Mesendoderm (in vitro differentiated cells): Measurements from ENCODE around the gene JUNB.
"Not testable (repeated sequence)": the region's sequence is repeated elsewhere in the genome, so short reads cannot be mapped to it uniquely, and the experiment has no call there.

Experiments used
- DNase-seq: peaks from one replicate; pipeline ENCODE4 v3.0.0; 2013
- H2AK5ac ChIP-seq: 2 replicates; pipeline ENCODE4 v1.6.1; 2013; ENCODE audit warnings: low read length, inconsistent platforms
- H2BK120ac ChIP-seq: 2 replicates; pipeline ENCODE4 v1.6.1; 2013; ENCODE audit warnings: low read depth, mild to moderate bottlenecking, low read length, moderate library complexity, mixed read lengths
- H2BK15ac ChIP-seq: replicated peaks from 2 replicates; pipeline ENCODE4 v1.6.1; 2013; ENCODE audit warnings: low read depth, mild to moderate bottlenecking, moderate library complexity
- H2BK5ac ChIP-seq: 2 replicates; pipeline ENCODE4 v1.6.1; 2013; ENCODE audit warnings: low read length, inconsistent platforms
- H3K18ac ChIP-seq: 2 replicates; pipeline ENCODE4 v1.6.1; 2013; ENCODE audit warnings: mild to moderate bottlenecking, low read length, mixed read lengths
- H3K23ac ChIP-seq: one replicate; pipeline ENCODE4 v1.6.1; 2013; ENCODE audit warnings: low read length
- H3K27ac ChIP-seq: 2 replicates; pipeline ENCODE4 v1.5.1; 2013; ENCODE audit warnings: low read depth, mild to moderate bottlenecking, inconsistent platforms, low read length, moderate library complexity
- H3K27me3 ChIP-seq: 2 replicates; pipeline ENCODE4 v1.6.1; 2013; ENCODE audit warnings: low read length, control low read depth, mild to moderate bottlenecking, inconsistent platforms; ENCODE audit not compliant: insufficient read depth, poor library complexity
- H3K36me3 ChIP-seq: 2 replicates; pipeline ENCODE4 v1.6.1; 2013; ENCODE audit warnings: low read length, inconsistent platforms; ENCODE audit not compliant: control insufficient read depth, insufficient read depth
- H3K4ac ChIP-seq: one replicate; pipeline ENCODE4 v1.6.1; 2013; ENCODE audit warnings: low read depth, mild to moderate bottlenecking, low read length, moderate library complexity
- H3K4me1 ChIP-seq: 2 replicates; pipeline ENCODE4 v1.6.1; 2013; ENCODE audit warnings: low read depth, low read length, inconsistent platforms; ENCODE audit not compliant: control insufficient read depth
- H3K4me2 ChIP-seq: 2 replicates; pipeline ENCODE4 v1.6.1; 2013; ENCODE audit warnings: low read length
- H3K4me3 ChIP-seq: 2 replicates; pipeline ENCODE4 v1.5.1; 2013; ENCODE audit warnings: mild to moderate bottlenecking, low read length
- H3K56ac ChIP-seq: one replicate; pipeline ENCODE4 v1.6.1; 2013; ENCODE audit warnings: low read length
- H3K79me1 ChIP-seq: 2 replicates; pipeline ENCODE4 v1.6.1; 2013; ENCODE audit warnings: low read length, inconsistent platforms
- H3K79me2 ChIP-seq: 2 replicates; pipeline ENCODE4 v1.6.1; 2013; ENCODE audit warnings: mild to moderate bottlenecking, low read length; ENCODE audit not compliant: control insufficient read depth, insufficient read depth
- H3K9ac ChIP-seq: 2 replicates; pipeline ENCODE4 v1.6.1; 2013; ENCODE audit warnings: low read length, inconsistent platforms
- H4K5ac ChIP-seq: one replicate; pipeline ENCODE4 v1.6.1; 2013; ENCODE audit warnings: low read length
- H4K8ac ChIP-seq: one replicate; pipeline ENCODE4 v1.6.1; 2013; ENCODE audit warnings: low read depth, mild to moderate bottlenecking, control low read depth, low read length, moderate library complexity
- WGBS: extraction: QIAGEN DNeasy Blood & Tissue Kit; methylation state at CpG from one replicate; pipeline ENCODE4 v1.1.7; 2013; ENCODE audit warnings: low lambda C conversion rate, missing lambda C conversion rate; ENCODE audit not compliant: insufficient coverage; ENCODE audit errors: extremely low coverage; 5-methylcytosine and 5-hydroxymethylcytosine counted together

The JUNB gene

DNA sequence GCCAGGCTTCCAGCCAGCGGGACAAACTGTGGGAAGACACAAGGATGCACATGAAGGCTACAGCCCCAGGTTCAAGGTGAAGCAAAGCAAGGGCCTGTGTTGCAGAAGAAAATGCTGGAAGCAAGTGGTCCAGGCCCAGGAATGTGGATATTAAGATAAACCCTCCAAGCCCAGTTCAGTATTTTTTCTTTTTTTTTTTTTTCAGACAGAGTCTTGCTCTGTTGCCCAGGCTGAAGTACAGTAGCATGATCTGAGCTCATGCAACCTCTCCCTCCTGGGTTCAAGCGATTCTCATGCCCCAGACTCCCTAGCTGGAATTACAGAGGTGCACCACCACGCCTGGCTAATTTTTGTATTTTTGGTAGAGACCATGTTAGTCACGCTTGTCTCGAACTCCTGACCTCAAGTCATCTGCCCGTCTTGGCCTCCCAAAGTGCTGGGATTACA lies 5.9 kb downstream of the JUNB start:
- no CpG with 5 or more reads among the region's 6 CpGs for WGBS
- H3K4me1 ChIP-seq, result peaks cover 6% of the 10 kb centered on the region
- H3K27ac ChIP-seq, result no peak overlapping the region

GRCh38 chr19:12797607-12798006 lies 6.3 kb downstream of the JUNB start:
- not testable (repeated sequence) for H2BK120ac ChIP-seq, H3K4me2 ChIP-seq, H3K79me1 ChIP-seq, H3K4ac ChIP-seq, H3K18ac ChIP-seq, H2AK5ac ChIP-seq, H3K27me3 ChIP-seq, DNase-seq, H3K4me1 ChIP-seq, H3K9ac ChIP-seq, H3K4me3 ChIP-seq, H3K36me3 ChIP-seq, H3K27ac ChIP-seq, H3K79me2 ChIP-seq, H2BK5ac ChIP-seq, H2BK15ac ChIP-seq, H4K5ac ChIP-seq, H3K56ac ChIP-seq, H4K8ac ChIP-seq, H3K23ac ChIP-seq
- no CpG with 5 or more reads among the region's 7 CpGs for WGBS

More for the DNA sequence above, 5.9 kb downstream of the JUNB start:
- no peak overlapping the region for H2BK15ac ChIP-seq
- no peak overlapping the region for H3K9ac ChIP-seq
- H3K27me3 ChIP-seq, result no peaks in the 10 kb centered on the region
- no peak overlapping the region for H3K23ac ChIP-seq
- no peak overlapping the region for H4K8ac ChIP-seq
- H2BK5ac ChIP-seq, result no peak overlapping the region
- H3K4me2 ChIP-seq, result no peak overlapping the region
- peaks cover 2% of the 10 kb centered on the region for H3K36me3 ChIP-seq
- peaks cover 4% of the 10 kb centered on the region for H3K79me2 ChIP-seq
- DNase-seq, result no peak
- no peak overlapping the region for H2AK5ac ChIP-seq
- H3K4ac ChIP-seq, result no peak overlapping the region
- H3K56ac ChIP-seq, result no peak overlapping the region
- H3K4me3 ChIP-seq, result no peak overlapping the region
- no peak overlapping the region for H2BK120ac ChIP-seq
- no peak overlapping the region for H4K5ac ChIP-seq
- H3K18ac ChIP-seq, result no peak overlapping the region
- peaks cover 7% of the 10 kb centered on the region for H3K79me1 ChIP-seq

DNA sequence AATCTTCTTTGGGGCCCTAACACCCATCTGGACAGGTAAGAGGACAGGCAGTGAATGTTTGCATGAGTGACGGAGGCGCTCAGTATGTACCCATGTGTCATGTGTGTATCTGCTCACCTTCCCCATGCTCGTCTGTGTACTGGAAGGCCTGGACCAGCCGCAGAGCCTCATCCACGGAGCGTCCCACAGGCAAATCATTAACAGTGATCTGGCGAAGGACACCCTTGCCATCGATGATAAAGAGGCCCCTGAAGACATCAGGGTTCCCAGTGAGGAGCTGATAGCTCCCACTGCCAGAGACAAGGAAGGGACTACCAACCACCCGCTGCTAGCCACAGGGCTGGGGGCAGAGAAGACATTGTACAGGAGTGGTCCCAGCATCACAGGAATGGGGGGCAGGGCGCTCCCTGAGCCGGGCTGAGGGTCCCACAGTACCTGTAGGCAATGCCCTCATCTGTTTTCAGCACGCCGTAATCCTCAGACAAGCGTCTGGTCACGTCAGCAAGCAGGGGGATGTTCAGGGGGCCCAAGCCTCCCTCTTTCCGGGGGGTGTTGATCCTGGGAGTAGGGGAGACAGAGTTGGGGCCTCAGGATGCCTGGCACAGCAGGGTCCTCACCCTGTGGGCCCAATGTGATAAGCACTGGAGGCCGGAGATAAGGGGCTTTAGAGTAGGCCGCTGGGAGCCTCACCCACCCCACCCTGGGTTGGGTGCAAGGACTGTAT lies 8.6 kb downstream of the JUNB start:
- Histone ChIP-seq H3K79me1 (peaks cover 5% of the 10 kb centered on the region), H3K4me3 (no peak overlapping the region), H4K8ac (no peak overlapping the region), H4K5ac (no peak overlapping the region), H2BK5ac (no peak overlapping the region), H3K18ac (no peak overlapping the region), H3K9ac (no peak overlapping the region), H3K27ac (no peak overlapping the region), H3K36me3 (peaks cover 2% of the 10 kb centered on the region), H2BK15ac (no peak overlapping the region), H3K23ac (no peak overlapping the region), H3K79me2 (peaks cover 3% of the 10 kb centered on the region), H2BK120ac (no peak overlapping the region), H3K27me3 (no peaks in the 10 kb centered on the region), H2AK5ac (no peak overlapping the region), H3K4me1 (peaks cover 6% of the 10 kb centered on the region), H3K4ac (no peak overlapping the region), H3K56ac (no peak overlapping the region), H3K4me2 (no peak overlapping the region)
- DNase-seq, result no peak
- no CpG with 5 or more reads among the region's 18 CpGs for WGBS

GRCh38 chr19:12800466-12800770 lies 9.1 kb downstream of the JUNB start:
- Histone ChIP-seq H2BK5ac (no peak overlapping the region), H3K4me3 (no peak overlapping the region), H2BK120ac (no peak overlapping the region), H3K9ac (peak overlapping the region; percentile 99), H3K79me2 (peaks cover 3% of the 10 kb centered on the region), H2AK5ac (no peak overlapping the region), H3K36me3 (peaks cover 2% of the 10 kb centered on the region), H3K79me1 (peaks cover 5% of the 10 kb centered on the region), H3K18ac (no peak overlapping the region), H3K27ac (no peak overlapping the region), H4K5ac (no peak overlapping the region), H3K4me1 (peaks cover 6% of the 10 kb centered on the region), H4K8ac (no peak overlapping the region), H3K56ac (peak overlapping the region; percentile 99), H3K27me3 (no peaks in the 10 kb centered on the region), H3K23ac (no peak overlapping the region), H2BK15ac (no peak overlapping the region), H3K4me2 (peak overlapping the region; percentile 91), H3K4ac (no peak overlapping the region)
- DNase-seq, result no peak
- WGBS, result no CpG with 5 or more reads among the region's 1 CpG

DNA sequence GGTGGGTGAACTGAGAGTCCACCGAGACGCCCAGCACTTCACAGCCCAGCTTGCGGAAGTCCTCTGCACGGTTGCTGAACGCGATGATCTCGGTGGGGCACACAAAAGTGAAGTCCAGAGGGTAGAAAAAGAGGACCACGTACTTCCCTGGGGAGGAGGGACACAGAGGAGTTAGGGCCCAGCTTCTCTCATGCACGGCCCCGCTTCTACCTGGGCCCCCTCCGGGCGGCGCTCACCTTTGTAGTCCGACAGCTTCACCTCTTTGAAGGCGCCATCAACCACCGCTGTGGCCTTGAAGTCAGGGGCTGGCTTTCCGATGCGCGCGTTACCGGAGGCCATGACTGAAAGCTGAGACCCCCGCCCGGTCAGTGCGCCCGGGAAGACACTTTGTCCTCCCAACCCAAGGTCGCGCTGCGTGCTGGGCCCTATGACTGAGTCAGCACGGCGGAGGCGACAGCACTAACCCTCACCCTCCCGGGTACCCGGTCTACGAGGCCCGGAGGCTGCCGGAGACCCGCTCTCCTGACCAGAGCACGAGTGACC lies 9.7 kb downstream of the JUNB start:
- peaks cover 2% of the 10 kb centered on the region for H3K36me3 ChIP-seq
- peak overlapping the region; percentile 27 for H2BK5ac ChIP-seq
- DNase-seq, result no peak
- H3K18ac ChIP-seq, result peak overlapping the region; percentile 11
- H4K5ac ChIP-seq, result no peak overlapping the region
- no peaks in the 10 kb centered on the region for H3K27me3 ChIP-seq
- peak overlapping the region; percentile 97 for H3K4me3 ChIP-seq
- no peak overlapping the region for H3K23ac ChIP-seq
- H3K79me2 ChIP-seq, result peaks cover 3% of the 10 kb centered on the region
- H3K4me1 ChIP-seq, result peaks cover 4% of the 10 kb centered on the region
- peaks cover 5% of the 10 kb centered on the region for H3K79me1 ChIP-seq
- H3K4ac ChIP-seq, result peak overlapping the region; percentile 11
- no peak overlapping the region for H3K27ac ChIP-seq
- no CpG with 5 or more reads among the region's 38 CpGs for WGBS
- H3K56ac ChIP-seq, result peak overlapping the region; percentile 99
- H2AK5ac ChIP-seq, result no peak overlapping the region
- no peak overlapping the region for H2BK120ac ChIP-seq
- H2BK15ac ChIP-seq, result no peak overlapping the region
- peak overlapping the region; percentile 99 for H3K9ac ChIP-seq
- H4K8ac ChIP-seq, result no peak overlapping the region
- H3K4me2 ChIP-seq, result peak overlapping the region; percentile 91
